LNCAP (cell line): Measurements from ENCODE around the gene OPTN.
A peak's percentile ranks its signal among the peaks of the same experiment; 100 is the strongest.

Experiments
- CTCF ChIP-seq: fragments of 450-650 bp; IDR thresholded peaks from 2 replicates; pipeline ENCODE4 v1.5.1; 2017; ENCODE audit warnings: mild to moderate bottlenecking

Gene OPTN

GRCh38 chr10:13092291-13093102 is 7.5 kb upstream of the OPTN start:
- TF ChIP-seq CTCF = no peak

GRCh38 chr10:13095094-13095493 is 4.9 kb upstream of the OPTN start:
- no peak for TF ChIP-seq CTCF

DNA sequence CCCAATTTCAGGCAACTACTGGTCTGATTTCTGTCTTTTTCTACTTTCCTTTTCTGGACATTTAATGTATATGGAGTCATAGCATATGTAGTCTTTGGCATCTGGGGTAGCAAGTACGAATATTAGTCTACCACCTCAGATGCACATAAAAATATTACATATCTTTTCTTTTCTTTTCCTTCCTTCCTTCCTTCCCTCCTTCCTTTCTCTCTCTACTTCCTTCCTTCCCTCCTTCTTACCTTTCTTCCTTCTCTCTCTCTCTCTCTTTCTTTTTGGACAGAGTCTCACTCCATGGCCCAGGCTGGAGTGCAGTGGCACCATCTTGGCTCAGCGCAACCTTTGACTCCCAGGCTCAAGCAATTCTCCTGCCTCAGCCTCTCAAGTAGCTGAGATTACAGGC is 4.0 kb upstream of the OPTN start:
- TF ChIP-seq CTCF = no peak

- peak; percentile 40; the same call in 1 of the 2 replicates for TF ChIP-seq CTCF
Observed at GRCh38 chr10:13099144-13099665, 758 bp upstream of the OPTN start.

DNA sequence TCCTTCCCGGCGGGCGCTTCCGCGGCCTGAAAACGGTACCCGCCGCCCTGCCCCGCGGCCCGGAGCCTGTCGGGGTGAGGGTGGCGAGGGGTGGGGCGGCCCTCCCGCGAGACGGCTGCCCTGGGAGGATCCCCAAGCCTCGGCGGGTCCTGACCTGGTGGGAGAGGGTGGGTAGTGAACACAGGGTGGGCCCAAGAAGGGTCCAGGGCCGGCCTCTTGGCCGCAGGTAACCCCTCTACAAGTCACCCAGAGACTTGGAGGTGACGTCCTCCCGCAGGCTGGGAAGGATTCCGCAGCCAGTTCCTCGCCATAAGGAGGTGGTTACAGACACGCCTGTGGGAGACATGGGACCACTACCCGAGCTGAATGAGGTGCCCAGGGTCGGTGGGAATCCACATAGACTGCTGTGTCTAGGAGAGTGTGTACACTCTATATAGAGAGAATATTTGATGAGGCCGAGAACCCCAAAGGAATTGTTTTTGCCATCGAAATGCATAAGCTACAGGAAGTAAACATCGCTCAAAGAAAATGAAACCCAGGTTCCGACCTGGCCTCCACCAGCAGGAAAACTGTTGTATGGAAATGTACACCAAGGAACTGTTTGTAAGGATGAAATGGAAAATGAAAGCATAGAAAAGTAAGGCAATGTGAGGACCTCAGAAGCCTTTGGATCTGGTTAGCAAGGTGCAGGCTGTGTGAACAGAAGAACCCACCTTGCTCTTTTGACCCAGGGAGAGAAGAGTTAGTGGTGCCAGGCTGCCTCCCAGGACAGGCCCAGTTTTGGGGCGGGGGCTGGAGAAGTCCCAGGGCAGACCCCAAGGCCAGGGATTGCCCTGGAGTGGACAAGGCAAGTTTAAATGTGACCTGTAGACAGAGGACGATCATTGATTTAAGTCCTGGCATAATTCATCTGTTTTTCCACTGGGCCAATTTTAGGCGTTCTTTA is 659 bp downstream of the OPTN start:
- no peak for TF ChIP-seq CTCF

- no peak for TF ChIP-seq CTCF
Observed at GRCh38 chr10:13102002-13102794, 2.2 kb downstream of the OPTN start.

DNA sequence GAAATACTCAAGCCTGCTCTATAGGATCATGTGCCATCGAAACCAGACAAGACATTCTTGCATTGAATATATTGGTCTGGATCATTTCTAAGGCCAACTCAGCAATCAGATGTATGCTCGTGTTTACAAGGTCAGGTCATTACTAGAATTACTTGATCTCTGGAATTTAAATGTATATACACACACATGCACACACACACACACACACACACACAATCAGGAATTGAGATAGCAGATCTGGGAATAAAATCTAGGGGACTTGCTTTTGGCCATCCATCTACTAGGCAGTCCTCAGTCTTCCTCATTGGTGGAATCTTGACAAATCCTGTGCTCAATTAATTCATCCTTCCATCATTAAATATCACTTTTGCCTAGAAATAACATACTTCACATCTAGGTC is 3.6 kb downstream of the OPTN start:
- no peak for TF ChIP-seq CTCF
